T-cell (primary cell): ENCODE data around the gene AKAP13. TPM values are rescaled to one million over a fixed set of nuclear protein-coding genes. Genes with fewer than 3 reads are reported as not detected.
"Not testable (repeated sequence)": the region's sequence is repeated elsewhere in the genome, so short reads cannot be mapped to it uniquely, and the experiment has no call there.

Experiments used
- ATAC-seq, 4 experiments: fragments of 200-7000 bp in 3 of 4; fragments of 150-1000 bp in 1 of 4; cut with Tn5 transposase; replicated peaks in 1 of 4; 1 replicate in 3 of 4; 2 replicates in 1 of 4; pipeline ENCODE4 v1.10.0; 2021; ENCODE audit warnings: moderate library complexity in 3 of 4, mild to moderate bottlenecking in 2 of 4, moderate number of reproducible peaks in 1 of 4
- CTCF ChIA-PET, 2 donors: fragments of 300-600 bp; sonication (Branson Sonifier 250); formaldehyde crosslinking; loops; one replicate each; lab custom pipeline; 2022; ENCODE audit warnings: antibody characterized with exemption in 2 of 2; lab: Charles Lee
- POLR2A ChIA-PET, 2 donors: fragments of 300-600 bp; sonication (Branson Sonifier 250); formaldehyde crosslinking; loops; one replicate each; lab custom pipeline; 2022; ENCODE audit warnings: antibody characterized with exemption in 2 of 2; lab: Charles Lee
- DNase-seq, 35 experiments: peaks; one replicate each; pipeline versions ENCODE4 v3.0.0 to v3.0.0-alpha.2; 2013 to 2023
- H3K27ac ChIP-seq: one replicate; pipeline ENCODE4 v1.5.1; 2013; ENCODE audit warnings: low read length
- H3K27me3 ChIP-seq, 2 experiments: replicated peaks in 1 of 2; 1 replicate in 1 of 2; 2 replicates in 1 of 2; pipeline versions ENCODE4 v1.6.1 to v1.7.0; 2013; ENCODE audit warnings: low read length in 1 of 2, mixed read lengths in 1 of 2; ENCODE audit not compliant: control insufficient read depth in 2 of 2, insufficient read depth in 2 of 2; ENCODE audit errors: extremely low read depth in 1 of 2
- H3K36me3 ChIP-seq, 2 donors: 1 replicate in 1 of 2; 2 replicates in 1 of 2; pipeline versions ENCODE4 v1.6.1 to v1.7.0; 2013; ENCODE audit warnings: low read length in 1 of 2; ENCODE audit not compliant: control insufficient read depth in 2 of 2, insufficient read depth in 1 of 2; ENCODE audit errors: extremely low read depth in 1 of 2
- H3K4me1 ChIP-seq, 2 experiments: 1 replicate in 1 of 2; 2 replicates in 1 of 2; pipeline versions ENCODE4 v1.6.1 to v1.7.0; 2013; ENCODE audit warnings: low read length in 2 of 2, mixed read lengths in 1 of 2; ENCODE audit not compliant: insufficient read depth in 2 of 2, control insufficient read depth in 1 of 2; ENCODE audit errors: extremely low read depth in 1 of 2
- H3K4me3 ChIP-seq, 2 donors: 1 replicate in 1 of 2; 2 replicates in 1 of 2; pipeline versions ENCODE4 v1.5.1 to v1.7.0; 2013; ENCODE audit warnings: mild to moderate bottlenecking in 2 of 2, low read length in 1 of 2, moderate library complexity in 1 of 2; ENCODE audit not compliant: control insufficient read depth in 1 of 2; ENCODE audit errors: extremely low read depth in 1 of 2
- H3K9me3 ChIP-seq: 2 replicates; pipeline ENCODE4 v1.7.0; 2013
- H3K27ac Mint-ChIP-seq, 2 donors: one replicate each; pipeline ENCODE4 v1.8.0; 2020 to 2021; ENCODE audit warnings: mild to moderate bottlenecking in 2 of 2, mixed read lengths in 2 of 2
- H3K27me3 Mint-ChIP-seq, 2 donors: one replicate each; pipeline ENCODE4 v1.8.0; 2021 to 2022; ENCODE audit warnings: mixed read lengths in 2 of 2
- H3K36me3 Mint-ChIP-seq: one replicate; pipeline ENCODE4 v1.8.0; 2021; ENCODE audit warnings: mixed read lengths
- H3K4me1 Mint-ChIP-seq, 3 donors: one replicate each; pipeline ENCODE4 v1.8.0; 2020 to 2022; ENCODE audit warnings: mixed read lengths in 3 of 3, mild to moderate bottlenecking in 1 of 3
- H3K4me3 Mint-ChIP-seq, 3 donors: one replicate each; pipeline ENCODE4 v1.8.0; 2020 to 2022; ENCODE audit warnings: mild to moderate bottlenecking in 3 of 3, mixed read lengths in 3 of 3, moderate library complexity in 3 of 3
- H3K9me3 Mint-ChIP-seq, 3 donors: one replicate each; pipeline ENCODE4 v1.8.0; 2020 to 2022; ENCODE audit warnings: mixed read lengths in 3 of 3
- WGBS: methylation state at CpG from one replicate; pipeline ENCODE4 v1.1.5; 2013; ENCODE audit warnings: missing lambda C conversion rate; ENCODE audit not compliant: insufficient coverage; 5-methylcytosine and 5-hydroxymethylcytosine counted together
- total RNA-seq, 35 experiments: library from RNA in 6 of 35; stranded (reverse) in 6 of 35; fragments of 120-200 nt in 1 of 35; gene quantifications; one replicate each; pipeline versions ENCODE4 v1.2.1 to v1.2.4 and lab custom pipeline; 2013 to 2026

AKAP13 gene
- total RNA-seq, 5 donors from 2014 or later (not counting 1 experiment from before 2014, with no cell fraction given), result 232 to 391 (median 281) TPM

DNA sequence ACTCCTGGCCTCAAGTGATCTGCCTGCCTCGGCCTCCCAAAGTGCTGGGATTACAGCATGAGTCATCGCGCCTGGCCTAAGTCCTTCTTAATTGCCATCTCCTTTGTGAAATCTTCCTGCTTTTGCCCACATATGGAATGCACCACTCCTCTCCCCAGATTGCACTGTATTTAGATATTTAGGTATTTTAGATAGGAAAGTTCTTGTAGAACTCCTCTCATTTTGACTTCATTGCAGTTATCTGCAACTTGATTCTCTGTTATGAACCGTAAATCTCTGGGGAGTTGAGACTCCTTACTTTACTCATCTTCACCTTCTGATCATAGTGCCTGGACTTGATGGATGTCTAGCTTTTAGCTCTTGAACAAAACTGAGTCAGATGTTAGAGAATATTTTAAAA is 150.7 kb downstream of the AKAP13 start:
- POLR2A ChIA-PET, result no interaction called here
- no peak for ATAC-seq
- H3K27ac Mint-ChIP-seq, result peak overlapping the region; percentile 5 to 6

DNA sequence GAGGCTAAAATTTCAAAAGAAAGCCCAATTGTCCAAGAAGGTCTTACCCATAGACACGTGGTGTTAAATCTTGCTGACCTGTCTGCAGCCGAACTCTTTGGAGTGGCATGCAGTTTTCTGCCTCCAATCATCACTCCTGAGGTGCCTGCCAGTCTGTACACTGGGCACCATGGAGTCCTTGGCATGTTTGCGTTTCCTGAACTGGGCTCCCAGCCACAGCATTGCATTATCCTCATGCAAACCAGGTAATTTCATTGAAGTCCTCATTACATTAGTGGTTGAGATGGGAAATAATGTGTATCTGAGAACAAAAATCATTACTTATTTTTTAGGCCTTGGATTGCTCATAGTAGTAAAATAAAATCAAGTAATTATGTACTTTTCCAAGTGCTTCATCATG is 152.3 kb downstream of the AKAP13 start:
- Histone ChIP-seq H3K4me1 (peaks cover 9 to 18% of the 10 kb centered on the region in 2 experiments), H3K27me3 (no peaks in the 10 kb centered on the region), H3K27ac (no peak overlapping the region), H3K36me3 (peaks cover 7 to 15% of the 10 kb centered on the region in 2 donors), H3K9me3 (no peaks in the 10 kb centered on the region), H3K4me3 (no peak overlapping the region)
- CTCF ChIA-PET, result no interaction called here
- H3K4me3 Mint-ChIP-seq, result no peak overlapping the region
- DNase-seq, result no peak
- no peaks in the 10 kb centered on the region for H3K27me3 Mint-ChIP-seq
- POLR2A ChIA-PET, result interaction anchor here in 1 of 2 donors (0.6 to 1.0 kb wide), 3 partner anchors 9 to 125 kb away, joined by 3 to 5 read pairs (median 3); no protein-coding TSS in a partner anchor
- peaks cover 52 to 62% (median 54%) of the 10 kb centered on the region in 3 donors for H3K4me1 Mint-ChIP-seq
- peak overlapping the region; percentile 44 to 56 for H3K27ac Mint-ChIP-seq
- H3K9me3 Mint-ChIP-seq, result no peaks in the 10 kb centered on the region
- 72% methylated on average over 2 of the region's 3 CpGs for WGBS
- peaks cover 40% of the 10 kb centered on the region for H3K36me3 Mint-ChIP-seq
- no peak for ATAC-seq

More for the DNA sequence above, 150.7 kb downstream of the AKAP13 start:
- Mint-ChIP-seq H3K4me1 (peaks cover 45 to 58% (median 57%) of the 10 kb centered on the region in 3 donors), H3K4me3 (no peak overlapping the region), H3K27me3 (no peaks in the 10 kb centered on the region), H3K9me3 (no peaks in the 10 kb centered on the region), H3K36me3 (peaks cover 46% of the 10 kb centered on the region)
- Histone ChIP-seq H3K27ac (no peak overlapping the region), H3K4me3 (no peak overlapping the region), H3K4me1 (peaks cover 9 to 18% of the 10 kb centered on the region in 2 experiments), H3K9me3 (no peaks in the 10 kb centered on the region), H3K36me3 (peaks cover 7 to 25% of the 10 kb centered on the region in 2 donors), H3K27me3 (no peaks in the 10 kb centered on the region)
- CTCF ChIA-PET, result no interaction called here
- DNase-seq, result no peak
- WGBS, result no CpG with 5 or more reads among the region's 4 CpGs

DNA sequence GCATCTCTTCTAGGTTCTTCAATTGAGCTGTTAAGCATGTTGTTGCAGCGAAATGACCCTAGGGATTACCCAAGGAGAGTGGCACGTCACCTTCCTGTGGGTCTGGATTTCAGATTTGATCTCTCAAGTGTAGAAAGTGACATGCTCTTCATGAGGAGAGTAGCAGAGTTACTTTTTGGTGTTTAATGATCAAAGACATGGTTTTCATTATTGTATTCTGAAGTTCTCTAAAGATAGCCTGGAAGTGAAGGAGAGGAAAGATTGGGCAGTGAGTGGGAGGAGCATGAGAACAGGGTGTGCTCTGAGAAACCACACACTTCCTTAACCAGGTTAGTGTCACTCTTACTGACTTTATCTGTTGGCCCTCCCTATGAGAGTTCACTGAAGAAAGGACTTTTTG is 153.6 kb downstream of the AKAP13 start:
- no peaks in the 10 kb centered on the region for H3K27me3 ChIP-seq
- ATAC-seq, result peak; percentile 86 to 95 (median 93)
- DNase-seq, result peak in 5 of 35 experiments; percentile 4 to 44 (median 11)
- Mint-ChIP-seq H3K27ac (peak overlapping the region; percentile 30 to 50), H3K4me3 (peak overlapping the region in 2 of 3 donors; percentile 19 to 32), H3K27me3 (no peaks in the 10 kb centered on the region), H3K4me1 (peaks cover 57 to 65% (median 60%) of the 10 kb centered on the region in 3 donors), H3K9me3 (no peaks in the 10 kb centered on the region), H3K36me3 (peaks cover 40% of the 10 kb centered on the region)
- H3K9me3 ChIP-seq, result no peaks in the 10 kb centered on the region
- 83% methylated on average over 2 of the region's 2 CpGs for WGBS
- peaks cover 9 to 18% of the 10 kb centered on the region in 2 experiments for H3K4me1 ChIP-seq
- ChIA-PET CTCF (interaction anchor here in 1 of 2 donors (0.5 kb wide), 1 partner anchor 313 kb away, joined by 3 read pairs; no protein-coding TSS in a partner anchor), POLR2A (no interaction called here)
- H3K36me3 ChIP-seq, result peaks cover 7 to 8% of the 10 kb centered on the region in 2 donors
- H3K4me3 ChIP-seq, result no peak overlapping the region
- no peak overlapping the region for H3K27ac ChIP-seq

DNA sequence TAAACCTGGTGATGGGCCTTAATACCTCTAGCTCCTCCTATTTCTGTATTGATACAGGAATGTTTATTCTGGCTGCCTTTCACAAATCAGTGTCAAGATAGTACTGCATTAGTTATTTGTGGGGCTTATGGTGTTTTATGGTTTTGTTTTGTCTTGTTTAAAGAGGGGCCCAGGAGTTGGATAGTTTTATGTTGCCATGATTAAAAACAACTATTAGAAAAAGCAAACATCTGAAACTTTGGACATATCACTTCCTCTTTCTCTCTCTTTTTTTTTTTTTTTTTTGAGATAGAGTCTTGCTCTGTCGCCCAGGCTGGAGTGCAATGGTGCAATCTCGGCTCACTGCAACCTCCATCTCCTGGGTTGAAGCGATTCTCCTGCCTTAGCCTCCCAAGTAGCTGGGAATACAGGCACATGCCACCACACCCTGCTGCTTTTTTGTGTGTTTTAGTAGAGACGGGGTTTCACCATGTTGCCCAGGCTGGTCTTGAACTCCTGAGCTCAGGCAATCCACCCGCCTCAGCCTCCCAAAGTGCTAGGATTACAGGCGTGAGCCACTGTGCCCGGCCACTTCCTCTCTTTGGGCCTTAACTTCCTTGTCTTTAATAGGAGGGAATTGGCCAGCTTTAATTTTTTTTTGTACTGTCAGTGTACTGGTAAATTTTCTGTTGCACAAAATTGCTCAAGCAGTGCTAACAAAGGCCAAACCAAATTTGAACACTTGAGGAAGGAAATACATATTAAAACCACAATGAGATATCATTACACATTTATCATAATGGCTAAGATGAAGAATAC is 155.3 kb downstream of the AKAP13 start:
- not testable (repeated sequence) for ATAC-seq, H3K4me3 Mint-ChIP-seq
- peaks cover 44% of the 10 kb centered on the region for H3K36me3 Mint-ChIP-seq

DNA sequence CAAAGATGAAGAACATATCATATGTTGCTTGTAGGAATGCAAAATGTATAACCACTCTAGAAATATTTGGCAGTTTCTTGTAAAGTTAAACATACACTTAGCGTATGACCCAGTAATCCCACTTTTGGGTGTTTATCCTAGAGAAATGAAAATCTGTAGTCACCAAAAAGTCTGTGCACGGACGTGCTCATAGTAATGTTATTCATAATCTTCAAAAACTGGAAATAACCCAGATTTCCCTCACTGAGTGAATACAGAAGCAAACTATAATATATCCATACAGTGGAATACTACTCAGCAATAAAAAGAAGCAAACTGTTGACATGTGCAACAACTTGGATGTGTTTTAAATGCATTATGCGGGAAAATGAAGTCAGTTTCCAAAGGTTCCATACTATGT is 155.9 kb downstream of the AKAP13 start:
- H3K36me3 ChIP-seq, result peaks cover 0 to 8% of the 10 kb centered on the region in 2 donors
- H3K27ac ChIP-seq, result no peak overlapping the region
- peaks cover 76 to 82% (median 78%) of the 10 kb centered on the region in 3 donors for H3K4me1 Mint-ChIP-seq
- peaks cover 42% of the 10 kb centered on the region for H3K36me3 Mint-ChIP-seq
- H3K4me3 Mint-ChIP-seq, result no peak overlapping the region
- H3K9me3 ChIP-seq, result no peaks in the 10 kb centered on the region
- no peak overlapping the region for H3K27ac Mint-ChIP-seq
- ChIA-PET POLR2A (no interaction called here), CTCF (no interaction called here)
- no peaks in the 10 kb centered on the region for H3K27me3 Mint-ChIP-seq
- no peaks in the 10 kb centered on the region for H3K27me3 ChIP-seq
- no peak overlapping the region for H3K4me3 ChIP-seq
- H3K9me3 Mint-ChIP-seq, result no peaks in the 10 kb centered on the region
- ATAC-seq, result no peak
- peaks cover 11 to 18% of the 10 kb centered on the region in 2 experiments for H3K4me1 ChIP-seq
- DNase-seq, result no peak
- no CpG with 5 or more reads among the region's 4 CpGs for WGBS

More for the DNA sequence above, 155.3 kb downstream of the AKAP13 start:
- DNase-seq, result peak in 1 of 35 experiments; percentile 10
- H3K4me1 ChIP-seq, result peaks cover 9 to 18% of the 10 kb centered on the region in 2 experiments
- CTCF ChIA-PET, result interaction anchor here in 1 of 2 donors (0.9 kb wide), 1 partner anchor 8 kb away, joined by 4 read pairs; no protein-coding TSS in a partner anchor
- H3K4me3 ChIP-seq, H3K9me3 ChIP-seq, H3K9me3 Mint-ChIP-seq, H3K27me3 ChIP-seq, H3K27ac ChIP-seq, POLR2A ChIA-PET, H3K27me3 Mint-ChIP-seq, H3K36me3 ChIP-seq: not testable (repeated sequence)
- 85% methylated on average over 2 of the region's 7 CpGs for WGBS
- H3K4me1 Mint-ChIP-seq, result peaks cover 70 to 79% (median 77%) of the 10 kb centered on the region in 3 donors
- peak overlapping the region; percentile 45 to 61 for H3K27ac Mint-ChIP-seq

DNA sequence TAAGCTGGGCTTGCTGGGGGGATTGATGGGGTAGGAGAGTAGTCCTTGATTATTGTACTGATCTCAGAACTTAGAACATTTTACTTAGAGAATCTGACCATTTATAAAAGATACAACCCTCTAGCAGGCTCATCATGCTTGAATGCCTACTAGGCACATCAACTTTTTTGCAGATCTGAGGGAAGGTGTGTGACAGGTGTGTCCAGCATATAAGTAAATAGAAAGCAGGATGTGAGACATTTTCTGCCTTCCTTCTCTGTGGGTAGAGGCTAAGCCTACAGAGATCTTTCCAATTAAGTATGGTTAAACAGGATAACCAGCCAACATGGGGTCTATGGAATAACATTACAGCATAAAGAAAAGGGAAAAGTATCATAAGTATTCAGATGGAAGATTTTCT is 159.1 kb downstream of the AKAP13 start:
- peaks cover 0 to 5% of the 10 kb centered on the region in 2 donors for H3K36me3 ChIP-seq
- CTCF ChIA-PET, result no interaction called here
- POLR2A ChIA-PET, result no interaction called here
- H3K4me1 ChIP-seq, result peaks cover 11 to 16% of the 10 kb centered on the region in 2 experiments
- H3K27ac ChIP-seq, result no peak overlapping the region
- Mint-ChIP-seq H3K36me3 (peaks cover 36% of the 10 kb centered on the region), H3K4me1 (peaks cover 77 to 82% (median 81%) of the 10 kb centered on the region in 3 donors), H3K4me3 (no peak overlapping the region), H3K9me3 (no peaks in the 10 kb centered on the region), H3K27me3 (no peaks in the 10 kb centered on the region), H3K27ac (peak overlapping the region in 1 of 2 donors; percentile 23)
- H3K4me3 ChIP-seq, result no peak overlapping the region
- H3K9me3 ChIP-seq, result no peaks in the 10 kb centered on the region
- no peak for ATAC-seq
- no peak for DNase-seq
- no peaks in the 10 kb centered on the region for H3K27me3 ChIP-seq
